IMR-90 (cell line): ENCODE measurements around the gene ANKRD6.
A peak's percentile ranks its signal among the peaks of the same experiment; 100 is the strongest.

ENCODE experiments used
- POLR2A ChIP-seq: IDR thresholded peaks from 2 replicates; pipeline ENCODE4 v1.6.1; 2012; ENCODE audit warnings: mild to moderate bottlenecking, low read depth, low read length
- RAD21 ChIP-seq: IDR thresholded peaks from 2 replicates; pipeline ENCODE4 v1.6.1; 2012; ENCODE audit warnings: low read length, improper control_type of control experiment
- TF ChIP-seq, protein P1 (sequence below): conservative IDR thresholded peaks from 2 replicates; pipeline ENCODE4 v1.5.1; 2012; ENCODE audit warnings: mild to moderate bottlenecking, low read depth, low read length, improper control_type of control experiment

- TF ChIP-seq POLR2A = no peak
- TF ChIP-seq, protein P1, sequence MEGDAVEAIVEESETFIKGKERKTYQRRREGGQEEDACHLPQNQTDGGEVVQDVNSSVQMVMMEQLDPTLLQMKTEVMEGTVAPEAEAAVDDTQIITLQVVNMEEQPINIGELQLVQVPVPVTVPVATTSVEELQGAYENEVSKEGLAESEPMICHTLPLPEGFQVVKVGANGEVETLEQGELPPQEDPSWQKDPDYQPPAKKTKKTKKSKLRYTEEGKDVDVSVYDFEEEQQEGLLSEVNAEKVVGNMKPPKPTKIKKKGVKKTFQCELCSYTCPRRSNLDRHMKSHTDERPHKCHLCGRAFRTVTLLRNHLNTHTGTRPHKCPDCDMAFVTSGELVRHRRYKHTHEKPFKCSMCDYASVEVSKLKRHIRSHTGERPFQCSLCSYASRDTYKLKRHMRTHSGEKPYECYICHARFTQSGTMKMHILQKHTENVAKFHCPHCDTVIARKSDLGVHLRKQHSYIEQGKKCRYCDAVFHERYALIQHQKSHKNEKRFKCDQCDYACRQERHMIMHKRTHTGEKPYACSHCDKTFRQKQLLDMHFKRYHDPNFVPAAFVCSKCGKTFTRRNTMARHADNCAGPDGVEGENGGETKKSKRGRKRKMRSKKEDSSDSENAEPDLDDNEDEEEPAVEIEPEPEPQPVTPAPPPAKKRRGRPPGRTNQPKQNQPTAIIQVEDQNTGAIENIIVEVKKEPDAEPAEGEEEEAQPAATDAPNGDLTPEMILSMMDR = peak; percentile 70
- TF ChIP-seq RAD21 = peak; percentile 59
These were observed at the start of gene ANKRD6 for GRCh38 chr6:89432875-89433251.
